Neuronal stem cell (in vitro differentiated cells): ENCODE results near the gene ORC5.

ENCODE experiments used
- DNase-seq: peaks from one replicate; pipeline ENCODE4 v3.0.0-alpha.2; 2013; ENCODE audit warnings: low spot score
- H2AFZ ChIP-seq: one replicate; pipeline ENCODE4 v1.6.1; 2013; ENCODE audit warnings: mild to moderate bottlenecking, low read length, inconsistent platforms
- H2AK5ac ChIP-seq: 2 replicates; pipeline ENCODE4 v1.6.1; 2013; ENCODE audit warnings: low read depth, mild to moderate bottlenecking, inconsistent platforms, low read length, moderate library complexity, mixed read lengths
- H2BK120ac ChIP-seq: 2 replicates; pipeline ENCODE4 v1.6.1; 2013; ENCODE audit warnings: low read depth, mild to moderate bottlenecking, inconsistent platforms, low read length, moderate library complexity, mixed read lengths
- H2BK12ac ChIP-seq: one replicate; pipeline ENCODE4 v1.6.1; 2013; ENCODE audit warnings: low read length, inconsistent platforms
- H2BK15ac ChIP-seq: 2 replicates; pipeline ENCODE4 v1.6.1; 2013; ENCODE audit warnings: mild to moderate bottlenecking, low read length, inconsistent platforms, mixed read lengths
- H2BK5ac ChIP-seq: one replicate; pipeline ENCODE4 v1.6.1; 2013; ENCODE audit warnings: inconsistent platforms, mild to moderate bottlenecking, low read length, moderate library complexity
- H3K14ac ChIP-seq: one replicate; pipeline ENCODE4 v1.6.1; 2013; ENCODE audit warnings: low read length, inconsistent platforms
- H3K18ac ChIP-seq: 2 replicates; pipeline ENCODE4 v1.6.1; 2013; ENCODE audit warnings: low read length, inconsistent platforms
- H3K23ac ChIP-seq: 2 replicates; pipeline ENCODE4 v1.6.1; 2013; ENCODE audit warnings: low read depth, mild to moderate bottlenecking, mixed read lengths, low read length, inconsistent platforms; ENCODE audit not compliant: poor library complexity
- H3K27ac ChIP-seq: replicated peaks from 3 replicates; pipeline ENCODE4 v1.5.1; 2013; ENCODE audit warnings: low read length, inconsistent platforms
- H3K27me3 ChIP-seq, 3 experiments: 2 replicates each; pipeline ENCODE4 v1.6.1; 2013; ENCODE audit warnings: low read length in 3 of 3, mild to moderate bottlenecking in 2 of 3, inconsistent platforms in 1 of 3, low read depth in 1 of 3, mixed read lengths in 1 of 3, moderate library complexity in 1 of 3; ENCODE audit not compliant: control insufficient read depth in 3 of 3, insufficient read depth in 3 of 3
- H3K36me3 ChIP-seq, 2 donors: replicated peaks in 1 of 2; 2 replicates each; pipeline ENCODE4 v1.6.1; 2013; ENCODE audit warnings: low read length in 2 of 2; ENCODE audit not compliant: control insufficient read depth in 2 of 2, insufficient read depth in 2 of 2
- H3K4ac ChIP-seq: 2 replicates; pipeline ENCODE4 v1.6.1; 2013; ENCODE audit warnings: inconsistent platforms, mild to moderate bottlenecking, low read length, moderate library complexity
- H3K4me1 ChIP-seq, 2 donors: 1 replicate in 1 of 2; 2 replicates in 1 of 2; pipeline ENCODE4 v1.6.1; 2013; ENCODE audit warnings: low read length in 2 of 2, low read depth in 1 of 2; ENCODE audit not compliant: control insufficient read depth in 2 of 2, insufficient read depth in 1 of 2
- H3K4me2 ChIP-seq: one replicate; pipeline ENCODE4 v1.6.1; 2013; ENCODE audit warnings: mild to moderate bottlenecking, low read length, inconsistent platforms; ENCODE audit not compliant: insufficient read depth, poor library complexity, severe bottlenecking
- H3K4me3 ChIP-seq, 2 donors: 2 replicates each; pipeline ENCODE4 v1.5.1; 2013; ENCODE audit warnings: low read length in 2 of 2, mild to moderate bottlenecking in 2 of 2, inconsistent platforms in 1 of 2, moderate library complexity in 1 of 2
- H3K79me1 ChIP-seq: one replicate; pipeline ENCODE4 v1.6.1; 2013; ENCODE audit warnings: low read depth, mild to moderate bottlenecking, inconsistent platforms, low read length, moderate library complexity
- H3K9ac ChIP-seq: one replicate; pipeline ENCODE4 v1.6.1; 2013; ENCODE audit warnings: mild to moderate bottlenecking, low read depth, low read length, inconsistent platforms; ENCODE audit not compliant: poor library complexity
- H3K9me3 ChIP-seq, 2 donors: replicated peaks in 1 of 2; 2 replicates each; pipeline versions ENCODE3 to v1.6.1; 2013; ENCODE audit warnings: low read length in 2 of 2, mild to moderate bottlenecking in 2 of 2, inconsistent platforms in 1 of 2, low read depth in 1 of 2, mixed read lengths in 1 of 2, moderate library complexity in 1 of 2; ENCODE audit not compliant: control insufficient read depth in 2 of 2, insufficient read depth in 1 of 2
- H4K8ac ChIP-seq: one replicate; pipeline ENCODE4 v1.6.1; 2013; ENCODE audit warnings: low read depth, mild to moderate bottlenecking, inconsistent platforms, low read length, moderate library complexity
- H4K91ac ChIP-seq: one replicate; pipeline ENCODE4 v1.6.1; 2013; ENCODE audit warnings: low read length, low read depth, mild to moderate bottlenecking, inconsistent platforms; ENCODE audit not compliant: poor library complexity
- WGBS, 2 donors: extraction: QIAGEN DNeasy Blood & Tissue Kit; methylation state at CpG; one replicate each; pipeline ENCODE4 v1.1.7; 2013; ENCODE audit warnings: missing lambda C conversion rate in 2 of 2, mixed read lengths in 1 of 2; ENCODE audit not compliant: insufficient read length in 2 of 2, insufficient replicate concordance in 1 of 2; ENCODE audit errors: extremely low coverage in 2 of 2; 5-methylcytosine and 5-hydroxymethylcytosine counted together

ORC5 gene

DNA sequence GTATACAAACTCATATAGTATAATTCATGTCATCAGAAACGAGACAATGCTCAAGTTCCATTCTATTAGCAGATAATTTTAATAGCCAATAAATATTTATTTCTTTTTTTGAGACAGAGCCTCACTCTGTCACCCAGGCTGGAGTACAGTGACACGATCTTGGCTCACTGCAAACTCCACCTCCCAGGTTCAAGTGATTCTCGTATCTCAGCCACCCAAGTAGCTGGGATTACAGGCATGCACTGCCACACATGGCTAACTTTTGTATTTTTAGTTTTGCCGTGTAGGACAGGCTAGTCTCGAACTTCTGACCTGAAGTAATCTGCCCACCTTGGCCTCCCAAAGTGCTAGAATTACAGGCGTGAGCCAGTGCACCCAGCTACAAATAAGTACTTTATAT, 45.7 kb downstream of the ORC5 start:
- Histone ChIP-seq H3K79me1 (no peaks in the 10 kb centered on the region), H3K4ac (no peak overlapping the region), H3K4me1 (no peaks in the 10 kb centered on the region), H3K23ac (no peak overlapping the region), H2BK15ac (no peak overlapping the region), H4K91ac (no peak overlapping the region), H2AK5ac (no peak overlapping the region), H3K36me3 (peaks cover 0 to 80% of the 10 kb centered on the region in 2 donors), H3K9me3 (no peaks in the 10 kb centered on the region), H2BK120ac (no peak overlapping the region), H2BK12ac (no peak overlapping the region), H3K4me3 (no peak overlapping the region), H2BK5ac (no peak overlapping the region), H3K9ac (no peak overlapping the region), H3K4me2 (no peak overlapping the region), H3K14ac (no peak overlapping the region), H3K27ac (no peak overlapping the region), H2AFZ (no peak overlapping the region), H4K8ac (no peak overlapping the region), H3K27me3 (no peaks in the 10 kb centered on the region), H3K18ac (no peak overlapping the region)
- DNase-seq = no peak
- no CpG with 5 or more reads among the region's 6 CpGs for WGBS, 2 donors

DNA sequence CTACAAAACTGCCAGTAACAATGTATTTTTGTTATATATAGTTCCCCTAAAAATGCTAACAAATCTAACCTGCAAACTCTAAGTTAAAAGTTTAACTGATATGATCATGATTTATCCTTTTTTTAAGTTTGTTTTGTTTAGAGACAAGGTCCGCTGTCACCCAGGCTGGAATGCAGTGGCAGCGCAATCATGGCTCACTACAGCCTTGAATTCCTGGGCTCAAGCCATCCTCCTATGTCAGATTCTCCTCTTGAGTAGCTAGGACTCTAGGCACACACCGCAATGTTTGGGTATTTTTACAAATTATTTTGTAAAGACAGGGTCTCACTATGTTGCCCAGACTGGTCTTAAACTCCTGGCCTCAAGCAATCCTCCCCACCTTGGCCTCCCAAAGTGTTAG, 46.6 kb downstream of the ORC5 start:
- no peak for DNase-seq
- no peak overlapping the region for H2BK12ac ChIP-seq
- no peak overlapping the region for H2BK15ac ChIP-seq
- H3K9ac ChIP-seq = no peak overlapping the region
- H2BK5ac ChIP-seq = no peak overlapping the region
- no peak overlapping the region for H4K8ac ChIP-seq
- H3K4me3 ChIP-seq = no peak overlapping the region
- no peaks in the 10 kb centered on the region for H3K79me1 ChIP-seq
- no peaks in the 10 kb centered on the region for H3K9me3 ChIP-seq
- H4K91ac ChIP-seq = no peak overlapping the region
- H2AK5ac ChIP-seq = no peak overlapping the region
- no peak overlapping the region for H3K4ac ChIP-seq
- no peaks in the 10 kb centered on the region for H3K4me1 ChIP-seq
- no peak overlapping the region for H3K14ac ChIP-seq
- H3K27me3 ChIP-seq = no peaks in the 10 kb centered on the region
- H2BK120ac ChIP-seq = no peak overlapping the region
- no peak overlapping the region for H2AFZ ChIP-seq
- WGBS, 2 donors = no CpG with 5 or more reads among the region's 3 CpGs
- peaks cover 0 to 71% of the 10 kb centered on the region in 2 donors for H3K36me3 ChIP-seq
- H3K18ac ChIP-seq = no peak overlapping the region
- H3K27ac ChIP-seq = no peak overlapping the region
- no peak overlapping the region for H3K4me2 ChIP-seq
- no peak overlapping the region for H3K23ac ChIP-seq

DNA sequence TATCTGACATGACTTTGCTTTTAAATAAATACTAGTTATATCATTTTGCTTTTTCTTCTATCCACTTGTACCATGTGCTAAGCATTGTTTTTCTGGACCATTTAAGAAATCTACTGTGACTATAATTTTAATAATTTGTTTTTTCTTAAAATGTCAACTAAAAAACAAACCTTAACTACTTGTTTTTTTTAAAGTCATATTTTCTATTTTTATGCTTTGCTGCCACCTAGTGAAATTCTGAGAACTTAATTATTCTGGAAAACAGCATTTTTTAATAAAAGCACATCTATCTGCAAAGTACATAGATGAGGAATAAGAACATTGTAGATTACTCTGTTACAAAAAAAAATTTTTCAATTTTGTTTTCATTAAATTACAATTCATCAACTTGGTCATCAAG, 47.4 kb downstream of the ORC5 start:
- H4K91ac ChIP-seq = no peak overlapping the region
- no peak overlapping the region for H2AFZ ChIP-seq
- no peak overlapping the region for H2BK12ac ChIP-seq
- H3K9me3 ChIP-seq = no peaks in the 10 kb centered on the region
- no peak overlapping the region for H4K8ac ChIP-seq
- H3K79me1 ChIP-seq = no peaks in the 10 kb centered on the region
- no peak overlapping the region for H3K9ac ChIP-seq
- H3K4me2 ChIP-seq = no peak overlapping the region
- H3K18ac ChIP-seq = no peak overlapping the region
- H2BK15ac ChIP-seq = no peak overlapping the region
- no peaks in the 10 kb centered on the region for H3K27me3 ChIP-seq
- DNase-seq = no peak
- no peak overlapping the region for H2AK5ac ChIP-seq
- no peak overlapping the region for H3K4me3 ChIP-seq
- H3K27ac ChIP-seq = no peak overlapping the region
- H2BK120ac ChIP-seq = no peak overlapping the region
- H3K4me1 ChIP-seq = no peaks in the 10 kb centered on the region
- H3K14ac ChIP-seq = no peak overlapping the region
- H3K23ac ChIP-seq = no peak overlapping the region
- H3K4ac ChIP-seq = no peak overlapping the region
- H3K36me3 ChIP-seq = peaks cover 0 to 62% of the 10 kb centered on the region in 2 donors
- H2BK5ac ChIP-seq = no peak overlapping the region

DNA sequence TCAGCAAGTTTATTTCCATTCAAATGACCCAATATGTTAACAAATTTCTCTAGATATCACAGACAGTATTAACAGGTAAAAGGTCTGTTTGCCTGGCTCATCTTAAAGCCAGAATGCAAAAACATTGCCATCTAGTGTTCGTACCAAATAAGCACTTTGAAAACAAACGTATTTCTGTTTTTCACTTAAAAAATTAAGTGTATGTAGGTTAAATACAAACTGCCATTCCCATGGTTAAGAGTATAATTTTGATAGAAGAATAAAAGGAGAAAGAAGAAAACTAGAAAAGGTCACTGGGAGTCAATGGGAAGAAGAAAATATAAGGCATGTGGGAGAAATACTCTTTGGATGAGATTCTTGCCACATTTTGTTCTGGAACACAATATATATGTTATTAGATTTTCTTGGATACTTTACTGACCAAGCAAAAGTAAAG, 51.0 kb downstream of the ORC5 start:
- peaks cover 0 to 47% of the 10 kb centered on the region in 2 donors for H3K36me3 ChIP-seq
- H3K27ac ChIP-seq = no peak overlapping the region
- H2BK12ac ChIP-seq = no peak overlapping the region
- H3K4me2 ChIP-seq = no peak overlapping the region
- no CpG with 5 or more reads among the region's 2 CpGs for WGBS, 2 donors
- no peaks in the 10 kb centered on the region for H3K4me1 ChIP-seq
- no peak overlapping the region for H4K8ac ChIP-seq
- DNase-seq = no peak
- no peak overlapping the region for H3K18ac ChIP-seq
- H2BK5ac ChIP-seq = no peak overlapping the region
- no peaks in the 10 kb centered on the region for H3K9me3 ChIP-seq
- no peak overlapping the region for H3K4me3 ChIP-seq
- no peak overlapping the region for H3K23ac ChIP-seq
- no peak overlapping the region for H2BK120ac ChIP-seq
- H3K14ac ChIP-seq = no peak overlapping the region
- no peaks in the 10 kb centered on the region for H3K79me1 ChIP-seq
- H2AFZ ChIP-seq = no peak overlapping the region
- H4K91ac ChIP-seq = no peak overlapping the region
- H2AK5ac ChIP-seq = no peak overlapping the region
- H3K27me3 ChIP-seq = no peaks in the 10 kb centered on the region
- no peak overlapping the region for H3K9ac ChIP-seq
- H2BK15ac ChIP-seq = no peak overlapping the region
- H3K4ac ChIP-seq = no peak overlapping the region
